Stimulated activated CD8-positive, alpha-beta memory T cell treated with anti-CD3 and anti-CD28 coated beads, Interleukin-2, amount 100 ng/mL, for 1 hour (primary cell): ENCODE measurements around the gene ORAI3.

Experiments
- DNase-seq, 2 donors: peaks; one replicate each; pipeline ENCODE4 v3.0.0-alpha.2; 2020; ENCODE audit warnings: low read depth in 2 of 2

Gene ORAI3

GRCh38 chr16:30992276-30992780 lies 43.5 kb downstream of the ORAI3 start:
- DNase-seq, result no peak

GRCh38 chr16:30992931-30993816 lies 44.3 kb downstream of the ORAI3 start:
- DNase-seq, result no peak

- DNase-seq, result no peak
Measured at GRCh38 chr16:30995927-30996323, 47.1 kb downstream of the ORAI3 start.

GRCh38 chr16:30996324-30996984 lies 47.6 kb downstream of the ORAI3 start:
- no peak for DNase-seq

- peak; percentile 74 to 82 for DNase-seq
Measured at GRCh38 chr16:30996985-30997724, 48.3 kb downstream of the ORAI3 start.

GRCh38 chr16:30997725-30998711 lies 49.1 kb downstream of the ORAI3 start:
- DNase-seq, result no peak

- no peak for DNase-seq
Measured at GRCh38 chr16:30998852-30999761, 50.2 kb downstream of the ORAI3 start.

- no peak for DNase-seq
Measured at GRCh38 chr16:31000671-31001382, 52.0 kb downstream of the ORAI3 start.

- no peak for DNase-seq
Measured at GRCh38 chr16:31001507-31002249, 52.8 kb downstream of the ORAI3 start.

- no peak for DNase-seq
Measured at GRCh38 chr16:31002250-31002700, 53.4 kb downstream of the ORAI3 start.

- no peak for DNase-seq
Measured at GRCh38 chr16:31002862-31003341, 54.0 kb downstream of the ORAI3 start.

GRCh38 chr16:31003744-31004143 lies 54.9 kb downstream of the ORAI3 start:
- no peak for DNase-seq
